Heart right ventricle (tissue), 16 donors: Measurements from ENCODE around the gene GPR3. TPM values are rescaled to one million over a fixed set of nuclear protein-coding genes. Genes with fewer than 3 reads are reported as not detected.
A peak's percentile ranks its signal among the peaks of the same experiment; 100 is the strongest.

Experiments used
- ATAC-seq, 8 donors: fragments of 200-7000 bp; cut with Tn5 transposase; one replicate each; pipeline ENCODE4 v1.9.1; 2020; ENCODE audit warnings: mild to moderate bottlenecking in 8 of 8, moderate library complexity in 8 of 8, moderate number of reproducible peaks in 1 of 8
- DNase-seq, 2 donors: peaks; one replicate each; pipeline ENCODE4 v3.0.0-alpha.2; 2020
- H3K27ac ChIP-seq, 10 donors: fragments of 200-600 bp; sonication (generic) in 2 of 10; one replicate each; pipeline versions ENCODE4 v1.5.0 to v1.8.0; 2020 to 2022; ENCODE audit warnings: mild to moderate bottlenecking in 3 of 10
- H3K27me3 ChIP-seq, 7 donors: fragments of 200-600 bp; one replicate each; pipeline ENCODE4 v1.8.0; 2021 to 2022; ENCODE audit warnings: mild to moderate bottlenecking in 2 of 7
- H3K36me3 ChIP-seq, 9 donors: fragments of 200-600 bp; sonication (generic) in 1 of 9; one replicate each; pipeline versions ENCODE4 v1.5.0 to v1.8.0; 2020 to 2022; ENCODE audit warnings: mild to moderate bottlenecking in 2 of 9
- H3K4me1 ChIP-seq, 9 donors: fragments of 200-600 bp; sonication (generic) in 1 of 9; one replicate each; pipeline versions ENCODE4 v1.5.0 to v1.8.0; 2020 to 2022; ENCODE audit warnings: mild to moderate bottlenecking in 4 of 9
- H3K4me3 ChIP-seq, 10 donors: fragments of 200-600 bp; sonication (generic) in 2 of 10; one replicate each; pipeline versions ENCODE4 v1.5.0 to v1.8.0; 2020 to 2022; ENCODE audit warnings: mild to moderate bottlenecking in 7 of 10, moderate library complexity in 2 of 10
- H3K9me3 ChIP-seq, 11 donors: fragments of 200-600 bp in 10 of 11; sonication (generic) in 2 of 11; one replicate each; pipeline versions ENCODE4 v1.5.0 to v1.8.0; 2013 to 2022; ENCODE audit warnings: mild to moderate bottlenecking in 2 of 11, control low read depth in 1 of 11, moderate library complexity in 1 of 11
- CTCF ChIP-seq, 9 donors: fragments of 200-600 bp; sonication (generic) in 2 of 9; IDR thresholded peaks; one replicate each; pipeline versions ENCODE4 v1.5.0 to v1.8.0; 2021 to 2022; ENCODE audit warnings: antibody characterized with exemption in 9 of 9, mild to moderate bottlenecking in 5 of 9, moderate library complexity in 1 of 9
- WGBS, 2 donors: extraction: QIAGEN DNeasy Blood & Tissue Kit; methylation state at CpG; one replicate each; pipeline ENCODE4 v1.1.7; 2013; ENCODE audit warnings: inconsistent platforms in 1 of 2; 5-methylcytosine and 5-hydroxymethylcytosine counted together
- intact Hi-C, 10 donors: fragments of 100-400 bp; cut with DNase I; formaldehyde crosslinking; loops; one replicate each; pipeline versions ENCODE4 v1.11.1 to v1.14.2; 2022
- polyA plus RNA-seq, 2 donors: library from polyadenylated mRNA; stranded (reverse); fragments of 200-250 nt; gene quantifications; one replicate each; pipeline ENCODE4 v1.2.3, GENCODE V29; 2013
- total RNA-seq, 10 donors: library from RNA; stranded (reverse); fragmentation: NEBNext Ultra II Directional in 3 of 10; extraction: Animal tissue kit (Norgen Biotek cat#: 25700) in 3 of 10; gene quantifications; one replicate each; pipeline versions ENCODE4 v1.2.1 to v1.2.4, GENCODE V29; 2021 to 2023
- donor health status: Arrhythmogenic right ventricular cardiomyopathy.
- donor health status: ischemic (EF 13 %, LVEDD 7.1; RV severe dilation, severe dysfunction).
- donor health status: healthy with polysubstance abuse.
- donor health status: DM: no; HTN: yes; CAD: no.
- donor health status: DM: no; HTN: no; CAD: no.
- donor health status: ischemic (EF 25% LVEDD 6.9; RV normal size, moderate dysfunction).
- donor health status: ischemic (EF 25% LVEDD 5.7; RV mildly dilated, moderate dysfunction).
- donor health status: healthy.
- donor health status: DM: yes; HTN: yes; CAD: no.
- donor health status: Ischemic cardiomyopathy.
- donor health status: ischemic (EF 35%, LVEDD 5.7; RV mildly dilated, moderate dysfunction).
- donor health status: nonischemic (EF 11% LVEDD 7.7; RV severe dilation, severe dysfunction).
- donor health status: DM: yes; HTN: yes; CAD: no.
- donor health status: PGD.
- donor health status: ischemic (EF 29% LVEDD 5.4; RV normal size, mild dysfunction).
- donor health status: nonischemic (EF 23%, LVEDD 6.1; RV moderate dilation, normal function).

Gene GPR3
- total and polyA plus RNA-seq, 12 donors, result 0.27 to 3.4 (median 0.42) TPM; not detected in 1

- Histone ChIP-seq H3K4me3 (no peak overlapping the region), H3K36me3 (peaks cover 0 to 100% (median 73%) of the 10 kb centered on the region in 9 donors), H3K27me3 (no peaks in the 10 kb centered on the region), H3K4me1 (peaks cover 9 to 43% (median 35%) of the 10 kb centered on the region in 9 donors), H3K9me3 (no peaks in the 10 kb centered on the region), H3K27ac (peak overlapping the region in 8 of 10 donors; percentile 30 to 66 (median 36))
- peak in 6 of 8 donors; percentile 36 to 81 (median 64) for ATAC-seq
- DNase-seq, result no peak
- no peak for TF ChIP-seq CTCF (IDR thresholded peaks at IDR 0.05)
- 42 to 51% methylated on average over 4 of the region's 4 CpGs for WGBS, 2 donors
- intact Hi-C loops, result loop anchor here in 1 of 10 donors (10.0 kb wide), 1 partner anchor 192 kb away; the partner anchor contains the start of gene AHDC1
Observed at GRCh38 chr1:27413004-27413403, 20.6 kb downstream of the GPR3 start.

GRCh38 chr1:27414091-27414490 lies 21.7 kb downstream of the GPR3 start:
- TF ChIP-seq CTCF (IDR thresholded peaks at IDR 0.05), result no peak
- ATAC-seq (no peak), DNase-seq (no peak)
- Histone ChIP-seq H3K4me1 (peaks cover 13 to 54% (median 46%) of the 10 kb centered on the region in 9 donors), H3K9me3 (no peaks in the 10 kb centered on the region), H3K4me3 (no peak overlapping the region), H3K27ac (peak overlapping the region in 5 of 10 donors; percentile 30 to 66 (median 49)), H3K36me3 (peaks cover 0 to 100% (median 72%) of the 10 kb centered on the region in 9 donors), H3K27me3 (no peaks in the 10 kb centered on the region)
- 89 to 92% methylated on average over 1 of the region's 1 CpG for WGBS, 2 donors
- intact Hi-C loops, result loop anchor here in 1 of 10 donors (10.0 kb wide), 1 partner anchor 191 kb away; the partner anchor contains the start of gene AHDC1

GRCh38 chr1:27416387-27417111 lies 24.1 kb downstream of the GPR3 start:
- no peak overlapping the region for H3K4me3 ChIP-seq
- no peaks in the 10 kb centered on the region for H3K27me3 ChIP-seq
- peak in 7 of 8 donors; percentile 26 to 61 (median 45) for ATAC-seq
- intact Hi-C loops, result loop anchor here in 6 of 10 donors (1.0 to 10.0 kb wide), 5 partner anchors 76 to 191 kb away; partner anchors contain the start of genes WASF2 (in 3 of the 6) and AHDC1 (in 2 of the 6)
- H3K4me1 ChIP-seq, result peaks cover 13 to 76% (median 58%) of the 10 kb centered on the region in 9 donors
- H3K9me3 ChIP-seq, result no peaks in the 10 kb centered on the region
- H3K36me3 ChIP-seq, result peaks cover 0 to 76% (median 55%) of the 10 kb centered on the region in 9 donors
- H3K27ac ChIP-seq, result peak overlapping the region in 5 of 10 donors; percentile 11 to 82 (median 67)
- DNase-seq, result peak in 1 of 2 donors; percentile 54
- TF ChIP-seq CTCF (IDR thresholded peaks at IDR 0.05), result peak; percentile 24 to 79 (median 67)
- 69 to 83% methylated on average over 3 of the region's 3 CpGs for WGBS, 2 donors

- 66 to 72% methylated on average over 3 of the region's 3 CpGs for WGBS, 2 donors
- peaks cover 13 to 81% (median 68%) of the 10 kb centered on the region in 9 donors for H3K4me1 ChIP-seq
- no peaks in the 10 kb centered on the region for H3K27me3 ChIP-seq
- H3K9me3 ChIP-seq, result no peaks in the 10 kb centered on the region
- peak overlapping the region; percentile 30 to 82 (median 76) for H3K27ac ChIP-seq
- H3K4me3 ChIP-seq, result no peak overlapping the region
- TF ChIP-seq CTCF (IDR thresholded peaks at IDR 0.05), result no peak
- ATAC-seq (no peak), DNase-seq (no peak)
- H3K36me3 ChIP-seq, result peaks cover 0 to 64% (median 44%) of the 10 kb centered on the region in 9 donors
- intact Hi-C loops, result loop anchor here in 6 of 10 donors (5.0 to 10.0 kb wide), 4 partner anchors 75 to 190 kb away; partner anchors contain the start of genes WASF2 (in 3 of the 6) and AHDC1 (in 2 of the 6)
Observed at GRCh38 chr1:27417713-27418112, 25.3 kb downstream of the GPR3 start.
